ENCODE data around the gene EXOC2. TPM values are rescaled to one million over a fixed set of nuclear protein-coding genes. Genes with fewer than 3 reads are reported as not detected.

The EXOC2 gene
- total and polyA plus RNA-seq, 10 donors = 7.0 to 32.8 (median 25.3) TPM

DNA sequence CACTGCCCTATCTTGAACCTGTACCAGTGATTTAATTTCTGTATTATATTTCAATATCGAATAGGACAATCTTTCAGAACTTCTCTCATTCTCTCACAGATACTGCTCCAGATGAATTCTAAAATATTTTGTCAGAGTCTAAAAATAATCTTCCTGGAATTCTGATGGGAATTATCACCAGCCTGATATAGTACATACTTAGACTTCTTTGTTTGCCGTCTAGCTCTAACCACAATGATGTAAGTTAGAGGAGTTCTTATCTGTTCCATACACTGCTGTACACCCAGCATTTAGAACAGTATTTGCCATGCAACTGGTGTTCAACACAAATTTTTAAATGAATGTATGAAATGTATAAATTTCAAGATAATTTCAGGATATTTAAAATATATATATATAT, 34.7 kb downstream of the EXOC2 start:
- Histone ChIP-seq H3K27me3 (replicated peaks in 1 of 7) (no peaks in the 10 kb centered on the region), H3K36me3 (peaks cover 4 to 19% (median 13%) of the 10 kb centered on the region in 6 donors), H3K4me1 (peaks cover 0 to 28% (median 16%) of the 10 kb centered on the region in 6 donors), H3K9me3 (peaks cover 0 to 12% (median 5%) of the 10 kb centered on the region in 8 donors), H3K27ac (no peak overlapping the region), H3K4me3 (no peak overlapping the region)
- no peak for TF ChIP-seq CTCF (IDR thresholded peaks at IDR 0.05 in 8 of 11, conservative IDR thresholded peaks at IDR 0.05 in 3 of 11)
- no peak for TF ChIP-seq POLR2A (IDR thresholded peaks at IDR 0.05)
- no peak for TF ChIP-seq POLR2AphosphoS5 (IDR thresholded peaks at IDR 0.05)
- 64 to 81% (median 74%) methylated on average over 2 of the region's 2 CpGs for WGBS, 5 donors
- no peak for DNase-seq
- intact Hi-C loops (cut with DNase I; ENCODE audit: low total_unique reads) = no loop called here

- WGBS, 5 donors = 73 to 100% (median 90%) methylated on average over 1 of the region's 1 CpG
- Histone ChIP-seq H3K9me3 (peaks cover 0 to 12% (median 5%) of the 10 kb centered on the region in 8 donors), H3K27me3 (replicated peaks in 1 of 7) (no peaks in the 10 kb centered on the region), H3K27ac (no peak overlapping the region), H3K4me3 (no peak overlapping the region), H3K4me1 (peaks cover 0 to 24% (median 14%) of the 10 kb centered on the region in 6 donors), H3K36me3 (peaks cover 4 to 19% (median 13%) of the 10 kb centered on the region in 6 donors)
- TF ChIP-seq CTCF (IDR thresholded peaks at IDR 0.05 in 8 of 11, conservative IDR thresholded peaks at IDR 0.05 in 3 of 11) (no peak), POLR2A (IDR thresholded peaks at IDR 0.05) (no peak), POLR2AphosphoS5 (IDR thresholded peaks at IDR 0.05) (no peak)
- DNase-seq = no peak
- intact Hi-C loops (cut with DNase I; ENCODE audit: low total_unique reads) = no loop called here
Measured at GRCh38 chr6:657743-658142, 35.2 kb downstream of the EXOC2 start.

GRCh38 chr6:656460-657252, 36.3 kb downstream of the EXOC2 start, which contains the start of gene HUS1B:
Gene HUS1B, minus strand, starts transcription at chr6:657100. Its CDS starts 156 bp downstream, at chr6:656944.
- 97 to 99% (median 97%) methylated on average over 46 to 73 of the region's 73 CpGs for WGBS, 5 donors
- Histone ChIP-seq H3K4me1 (peaks cover 0 to 22% (median 10%) of the 10 kb centered on the region in 6 donors), H3K27ac (no peak within 1 kb of the TSS), H3K27me3 (replicated peaks in 1 of 7) (no peaks in the 10 kb centered on the region), H3K36me3 (peaks cover 4 to 19% (median 13%) of the 10 kb centered on the region in 6 donors), H3K4me3 (no peak within 1 kb of the TSS), H3K9me3 (peaks cover 0 to 12% (median 5%) of the 10 kb centered on the region in 8 donors)
- TF ChIP-seq POLR2A (IDR thresholded peaks at IDR 0.05) (no peak), POLR2AphosphoS5 (IDR thresholded peaks at IDR 0.05) (peak in 1 of 3 donors; percentile 33)
- no peak for DNase-seq
- intact Hi-C loops (cut with DNase I; ENCODE audit: low total_unique reads) = no loop called here

DNA sequence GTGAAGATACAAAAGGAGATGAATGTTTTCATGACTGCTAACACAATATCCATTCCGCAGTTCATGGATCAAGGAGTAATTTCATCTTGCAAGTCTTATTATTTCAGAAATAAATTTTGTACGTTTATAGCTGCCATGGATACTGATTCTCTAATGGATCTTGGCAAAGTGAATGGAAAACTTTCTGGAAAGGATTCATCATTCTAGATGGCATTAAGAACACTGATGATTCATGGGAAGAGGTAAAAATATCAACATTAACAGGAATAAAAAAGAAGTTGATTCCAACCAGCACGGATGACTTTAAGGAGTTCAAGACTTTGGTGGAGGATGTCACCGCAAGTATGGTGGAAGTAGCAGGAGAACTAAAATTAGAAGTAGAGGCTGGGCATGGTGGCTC, 38.8 kb downstream of the EXOC2 start:
- intact Hi-C loops (cut with DNase I; ENCODE audit: low total_unique reads) = no loop called here
- Histone ChIP-seq H3K27ac (no peak overlapping the region), H3K36me3 (peaks cover 4 to 19% (median 13%) of the 10 kb centered on the region in 6 donors), H3K4me3 (no peak overlapping the region), H3K4me1 (peaks cover 0 to 8% (median 1%) of the 10 kb centered on the region in 6 donors), H3K27me3 (replicated peaks in 1 of 7) (no peaks in the 10 kb centered on the region), H3K9me3 (peaks cover 0 to 12% (median 5%) of the 10 kb centered on the region in 8 donors)
- DNase-seq = no peak
- TF ChIP-seq POLR2A (IDR thresholded peaks at IDR 0.05) = no peak
- no peak for TF ChIP-seq CTCF (IDR thresholded peaks at IDR 0.05 in 8 of 11, conservative IDR thresholded peaks at IDR 0.05 in 3 of 11)
- TF ChIP-seq POLR2AphosphoS5 (IDR thresholded peaks at IDR 0.05) = no peak
- WGBS, 5 donors = 90 to 97% (median 93%) methylated on average over 4 of the region's 4 CpGs

All from spleen (tissue), 11 donors.